ENCODE data around the gene ATRNL1.

The ATRNL1 gene, protein sequence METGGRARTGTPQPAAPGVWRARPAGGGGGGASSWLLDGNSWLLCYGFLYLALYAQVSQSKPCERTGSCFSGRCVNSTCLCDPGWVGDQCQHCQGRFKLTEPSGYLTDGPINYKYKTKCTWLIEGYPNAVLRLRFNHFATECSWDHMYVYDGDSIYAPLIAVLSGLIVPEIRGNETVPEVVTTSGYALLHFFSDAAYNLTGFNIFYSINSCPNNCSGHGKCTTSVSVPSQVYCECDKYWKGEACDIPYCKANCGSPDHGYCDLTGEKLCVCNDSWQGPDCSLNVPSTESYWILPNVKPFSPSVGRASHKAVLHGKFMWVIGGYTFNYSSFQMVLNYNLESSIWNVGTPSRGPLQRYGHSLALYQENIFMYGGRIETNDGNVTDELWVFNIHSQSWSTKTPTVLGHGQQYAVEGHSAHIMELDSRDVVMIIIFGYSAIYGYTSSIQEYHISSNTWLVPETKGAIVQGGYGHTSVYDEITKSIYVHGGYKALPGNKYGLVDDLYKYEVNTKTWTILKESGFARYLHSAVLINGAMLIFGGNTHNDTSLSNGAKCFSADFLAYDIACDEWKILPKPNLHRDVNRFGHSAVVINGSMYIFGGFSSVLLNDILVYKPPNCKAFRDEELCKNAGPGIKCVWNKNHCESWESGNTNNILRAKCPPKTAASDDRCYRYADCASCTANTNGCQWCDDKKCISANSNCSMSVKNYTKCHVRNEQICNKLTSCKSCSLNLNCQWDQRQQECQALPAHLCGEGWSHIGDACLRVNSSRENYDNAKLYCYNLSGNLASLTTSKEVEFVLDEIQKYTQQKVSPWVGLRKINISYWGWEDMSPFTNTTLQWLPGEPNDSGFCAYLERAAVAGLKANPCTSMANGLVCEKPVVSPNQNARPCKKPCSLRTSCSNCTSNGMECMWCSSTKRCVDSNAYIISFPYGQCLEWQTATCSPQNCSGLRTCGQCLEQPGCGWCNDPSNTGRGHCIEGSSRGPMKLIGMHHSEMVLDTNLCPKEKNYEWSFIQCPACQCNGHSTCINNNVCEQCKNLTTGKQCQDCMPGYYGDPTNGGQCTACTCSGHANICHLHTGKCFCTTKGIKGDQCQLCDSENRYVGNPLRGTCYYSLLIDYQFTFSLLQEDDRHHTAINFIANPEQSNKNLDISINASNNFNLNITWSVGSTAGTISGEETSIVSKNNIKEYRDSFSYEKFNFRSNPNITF (N-terminal part only)

DNA sequence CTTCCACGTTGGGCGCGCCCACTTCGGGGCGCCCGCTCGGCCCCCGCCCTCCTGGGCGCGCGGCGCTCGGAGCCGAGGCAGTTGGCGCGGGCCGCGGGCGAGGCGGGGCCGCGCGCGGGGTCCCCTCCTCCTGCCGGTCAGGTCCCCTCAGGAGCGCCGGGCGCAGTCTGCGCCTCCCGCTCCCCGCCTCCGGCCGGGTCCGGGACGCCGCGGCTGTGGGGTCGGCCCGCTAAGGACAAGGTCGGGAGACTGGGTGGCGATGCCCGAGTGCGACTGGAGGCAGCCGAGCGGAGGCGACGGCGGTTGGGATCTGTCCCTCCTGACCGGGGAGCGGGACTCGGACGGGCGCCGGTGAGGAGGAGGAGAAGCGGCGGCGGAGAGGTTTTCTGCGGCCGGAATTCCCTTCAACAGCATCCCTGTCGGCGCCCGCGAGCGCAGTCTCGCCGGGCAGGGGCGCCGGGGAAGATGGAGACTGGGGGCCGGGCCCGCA lies at the start of gene ATRNL1:
TSS of gene ATRNL1 (plus strand) at position 80 of the 490 bp plus-strand sequence. CDS start at position 466, 386 bp downstream.
- no peak for DNase-seq

DNA sequence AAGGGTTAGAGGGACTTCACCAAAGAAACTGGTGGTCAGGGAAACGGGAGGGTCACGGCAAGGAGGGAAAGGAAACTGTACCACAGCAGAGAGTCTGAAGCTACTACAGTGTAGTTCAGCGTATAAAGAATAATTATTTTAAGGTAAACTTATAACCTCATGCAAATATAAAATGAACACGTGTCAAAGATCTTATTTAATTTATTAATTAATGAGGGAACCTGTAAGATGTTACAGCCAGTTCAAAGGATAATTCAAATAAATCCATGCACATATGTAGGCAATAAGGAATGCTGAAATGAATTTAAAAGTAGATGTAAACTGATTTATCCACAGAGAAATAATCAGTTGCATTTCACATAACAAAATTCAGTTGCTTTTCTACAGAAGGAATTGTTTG lies 49.4 kb upstream of the ATRNL1 start:
- no peak for DNase-seq

DNA sequence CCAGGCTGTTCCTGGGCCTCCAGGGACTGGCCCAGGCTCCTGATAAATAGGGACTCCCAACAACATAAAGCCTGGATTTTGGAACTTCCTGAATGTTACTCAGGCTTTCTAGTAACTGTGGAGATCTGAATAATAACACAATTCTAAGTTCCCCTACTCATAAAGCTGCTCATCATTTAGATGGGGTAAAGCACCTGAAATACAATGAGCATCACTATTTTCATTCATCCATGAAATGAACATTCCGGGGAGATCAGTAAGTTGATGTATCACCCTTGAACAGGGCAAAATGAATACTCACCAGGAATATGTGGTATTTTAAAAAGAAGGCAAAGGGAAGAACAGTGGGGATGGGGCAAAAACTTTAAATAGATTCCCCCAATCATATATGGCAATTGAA lies 48.3 kb upstream of the ATRNL1 start:
- DNase-seq, result no peak

DNA sequence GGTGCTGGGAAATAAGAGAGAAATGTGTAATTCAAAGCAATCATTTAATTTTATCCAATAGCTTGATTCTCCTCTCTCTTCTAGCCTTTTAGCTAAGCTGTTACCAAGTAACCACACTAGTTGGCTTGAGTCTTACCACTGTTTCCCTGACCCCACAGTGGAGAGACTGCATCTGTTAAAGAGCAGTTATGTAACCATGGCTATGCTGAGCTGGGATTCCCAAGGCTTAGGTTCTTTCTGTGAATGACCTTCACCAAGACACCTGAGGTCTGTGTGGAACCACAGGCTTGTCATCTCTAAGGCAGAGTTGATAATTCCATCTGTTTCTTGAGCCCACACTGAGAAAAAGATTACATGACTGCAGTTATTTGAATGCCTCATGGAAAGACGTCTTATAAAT lies 47.7 kb upstream of the ATRNL1 start:
- DNase-seq, result no peak

DNA sequence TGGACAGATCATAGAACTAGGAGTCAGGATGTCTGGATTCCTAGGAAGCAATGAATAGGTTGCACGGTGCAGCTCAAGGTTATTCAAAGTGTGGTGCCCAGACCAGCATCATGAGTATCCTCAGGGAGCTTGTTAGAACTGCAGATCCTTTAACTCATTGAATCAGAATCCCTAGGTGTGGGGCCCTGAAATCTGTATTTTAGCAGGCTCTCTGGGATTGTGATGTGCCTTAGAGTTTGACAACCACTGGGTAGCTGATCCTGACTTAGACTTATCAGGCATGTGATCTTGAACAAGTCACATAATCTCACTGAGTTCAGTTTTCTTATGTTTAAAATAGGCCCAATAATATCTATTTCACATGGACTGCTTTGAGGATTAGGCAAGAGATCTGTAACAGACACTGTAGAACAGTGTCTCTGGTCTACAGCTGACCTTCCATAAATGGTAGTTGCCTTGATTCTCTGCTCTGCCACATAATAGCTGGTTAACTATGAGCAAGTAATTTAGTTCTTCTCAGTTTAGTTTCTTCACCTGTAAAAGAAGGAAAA lies 46.4 kb upstream of the ATRNL1 start:
- no peak for DNase-seq

DNA sequence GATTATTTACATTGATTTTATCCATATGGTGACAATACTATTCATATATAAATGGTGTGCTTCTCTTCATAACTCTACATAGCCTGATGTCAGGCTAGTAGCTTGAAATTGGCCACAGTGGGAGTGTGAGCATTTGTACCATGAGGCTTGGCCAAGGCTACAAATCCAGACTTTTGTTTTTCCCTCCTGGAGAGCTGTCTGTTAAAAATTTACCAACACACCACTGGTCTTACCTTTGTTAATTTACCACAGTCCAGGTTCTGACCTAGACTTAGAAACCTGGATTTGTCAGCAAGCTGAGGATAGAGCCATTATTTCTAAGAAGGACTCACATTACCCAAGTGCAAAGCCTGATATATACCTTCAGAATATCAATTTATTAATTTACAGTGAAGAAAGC lies 45.5 kb upstream of the ATRNL1 start:
- DNase-seq, result no peak

DNA sequence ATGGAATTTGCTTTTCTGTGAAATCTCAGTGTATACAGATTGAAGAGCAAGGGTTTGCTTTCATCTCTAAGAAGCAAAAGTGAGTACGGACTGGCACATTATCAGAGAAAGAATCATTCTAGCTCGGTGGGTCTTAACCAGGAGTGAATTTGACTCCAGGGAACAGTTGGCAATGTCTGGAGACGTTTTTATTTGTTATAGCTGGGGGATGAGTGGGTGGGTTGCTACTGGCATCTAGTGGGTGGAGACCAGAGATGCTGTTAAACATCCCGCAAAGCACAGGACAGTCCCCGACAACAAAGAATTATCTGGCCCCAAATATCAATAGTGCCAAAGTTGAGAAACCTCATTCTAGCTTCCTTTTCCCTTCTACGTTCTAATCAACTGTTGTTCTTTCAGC lies 43.8 kb upstream of the ATRNL1 start:
- DNase-seq, result no peak

DNA sequence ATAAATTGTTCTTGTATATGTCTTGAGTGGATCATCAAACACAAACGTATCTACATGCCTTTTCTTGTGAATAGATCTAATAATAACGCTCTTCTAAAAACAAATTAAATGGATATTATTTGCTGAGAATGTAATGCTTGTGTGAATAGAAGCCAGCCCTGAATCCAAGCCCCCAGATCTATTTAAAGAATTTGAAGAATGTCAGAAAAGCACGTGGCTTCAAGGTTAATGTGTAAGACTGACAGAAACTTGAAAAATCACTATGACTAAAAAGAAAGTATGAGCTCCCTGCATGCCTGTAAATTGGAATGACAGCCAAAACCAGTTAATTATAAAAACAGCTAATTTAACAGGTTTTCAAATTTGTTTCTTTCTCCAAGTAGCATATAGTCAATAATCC lies 43.2 kb upstream of the ATRNL1 start:
- no peak for DNase-seq

DNA sequence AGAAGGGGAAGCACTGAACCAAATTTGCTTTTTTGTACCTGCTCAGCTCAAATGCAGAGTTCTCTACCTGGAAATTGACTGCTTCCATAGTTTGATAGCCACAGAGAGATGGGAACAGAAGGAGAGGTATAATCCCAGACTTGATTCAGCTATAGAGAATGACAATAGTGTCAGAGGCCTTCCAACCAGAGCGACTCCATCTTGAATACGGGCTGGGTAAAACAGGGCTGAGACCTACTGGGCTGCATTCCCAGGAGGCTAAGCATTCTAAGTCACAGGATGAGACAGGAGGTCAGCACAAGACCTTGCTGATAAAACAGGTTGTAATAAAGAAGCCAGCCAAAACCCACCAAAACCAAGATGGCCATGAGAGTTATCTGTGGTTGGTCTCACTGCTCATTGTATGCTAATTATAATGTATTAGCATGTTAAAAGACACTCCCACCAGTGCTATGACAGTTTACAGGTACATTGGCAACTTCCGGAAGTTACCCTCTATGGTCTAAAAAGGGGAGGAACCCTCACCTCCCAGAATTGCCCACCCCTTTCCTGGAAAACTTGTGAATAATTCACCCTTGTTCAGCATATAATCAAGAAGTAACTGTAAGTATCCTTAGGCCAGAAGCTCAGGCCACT lies 42.7 kb upstream of the ATRNL1 start:
- no peak for DNase-seq

DNA sequence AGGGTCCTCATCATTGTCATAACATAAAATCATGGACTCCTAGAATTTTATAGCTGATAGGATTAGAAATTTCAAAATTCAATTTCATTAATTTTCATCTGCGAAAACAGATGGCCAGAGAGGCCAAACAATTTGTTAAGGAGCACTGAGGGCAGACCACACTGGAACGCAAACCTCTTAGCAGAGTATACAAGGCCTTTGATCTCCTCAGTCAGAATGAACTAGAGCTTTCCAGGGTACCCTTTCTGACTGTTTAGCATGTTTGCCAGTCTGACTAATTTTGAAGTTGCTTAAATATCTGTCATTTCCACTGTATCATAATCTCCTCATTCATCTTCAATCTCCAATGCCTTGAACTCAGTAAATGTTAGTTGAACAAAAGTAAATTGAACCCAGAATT lies 41.9 kb upstream of the ATRNL1 start:
- DNase-seq, result no peak

DNA sequence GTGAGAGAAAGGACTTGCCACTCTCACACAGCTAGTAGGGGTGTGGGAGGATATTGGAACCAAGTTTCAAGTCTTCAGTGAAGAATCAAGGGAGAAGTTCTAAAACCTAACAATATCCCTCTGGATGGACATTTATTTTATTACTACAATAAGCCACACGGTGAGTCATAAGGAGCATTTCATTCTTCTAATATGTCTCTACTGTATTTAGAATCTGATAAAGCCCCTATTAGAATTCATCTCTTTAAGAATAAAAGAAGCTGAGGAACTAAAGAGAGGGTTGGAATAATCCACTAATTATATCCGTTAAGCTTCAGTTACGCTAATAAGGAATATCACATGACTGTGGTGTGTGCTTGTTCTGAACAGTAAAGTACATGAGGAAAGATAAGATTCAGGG lies 40.9 kb upstream of the ATRNL1 start:
- no peak for DNase-seq

DNA sequence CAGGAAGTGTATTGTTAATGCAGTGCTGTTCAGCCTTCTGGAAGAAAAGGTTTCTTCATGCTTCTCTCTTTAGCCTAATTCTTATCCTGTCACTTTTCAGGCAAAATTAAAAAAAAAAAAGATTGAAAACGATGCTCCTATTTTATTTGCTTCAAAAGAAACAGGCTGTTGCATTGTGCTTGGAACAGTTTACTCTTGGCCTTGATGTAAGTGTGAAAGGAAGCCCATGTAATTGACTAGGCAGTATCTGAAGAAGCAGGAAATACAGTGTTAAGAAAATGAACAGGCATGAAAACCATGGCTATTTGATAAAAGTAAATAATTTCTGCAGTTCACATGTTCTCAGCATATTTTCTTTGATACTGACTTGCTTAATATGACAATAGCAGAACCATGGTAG lies 40.4 kb upstream of the ATRNL1 start:
- DNase-seq, result no peak

DNA sequence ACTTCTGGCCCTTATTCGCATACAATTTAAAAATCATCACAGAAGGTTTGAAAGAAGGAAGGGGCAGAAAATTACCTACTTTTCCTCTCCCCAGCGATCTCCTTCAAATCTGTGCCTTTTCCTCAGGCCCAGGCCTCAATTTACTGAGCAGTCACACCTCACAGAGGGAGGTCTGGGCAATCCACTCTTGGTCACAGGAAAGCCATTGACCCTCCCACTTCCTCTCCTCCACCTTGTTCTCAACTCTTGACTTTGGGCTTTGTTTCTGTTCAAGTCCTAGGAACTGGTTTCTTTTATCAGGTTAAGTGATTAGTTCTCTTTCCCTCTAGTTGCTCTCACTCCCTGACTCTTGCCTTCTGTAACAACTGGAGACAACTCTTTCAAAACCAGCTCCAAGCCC lies 37.0 kb upstream of the ATRNL1 start:
- DNase-seq, result no peak

DNA sequence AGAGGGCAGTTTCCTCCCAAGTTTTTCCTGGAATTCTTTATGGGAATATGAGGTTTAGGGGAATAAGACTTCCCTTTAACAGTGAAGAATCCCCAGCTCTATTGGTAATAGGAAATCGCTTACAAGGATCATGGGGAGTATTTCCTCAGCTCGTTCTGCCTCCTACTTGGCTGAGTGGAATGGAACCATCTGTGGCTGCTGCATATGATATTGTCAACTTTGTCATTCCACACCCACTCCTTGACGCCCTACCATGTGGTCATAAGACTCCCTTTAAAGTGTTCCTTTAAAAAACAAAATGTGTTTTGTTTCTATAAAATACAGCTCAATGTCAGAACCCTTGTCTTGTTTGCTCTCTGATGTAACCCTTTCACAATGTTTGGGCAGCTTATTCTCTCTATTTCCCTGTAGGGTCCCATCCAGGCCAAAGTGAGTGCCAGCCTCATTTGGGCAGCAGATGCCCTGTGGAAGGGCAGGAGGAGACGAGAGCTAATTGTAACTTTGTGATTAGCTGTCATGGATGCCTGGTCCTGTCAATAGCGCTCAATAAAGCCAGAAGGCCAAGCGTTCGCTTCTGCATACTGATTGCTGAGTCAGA lies 33.8 kb upstream of the ATRNL1 start:
- DNase-seq, result no peak

DNA sequence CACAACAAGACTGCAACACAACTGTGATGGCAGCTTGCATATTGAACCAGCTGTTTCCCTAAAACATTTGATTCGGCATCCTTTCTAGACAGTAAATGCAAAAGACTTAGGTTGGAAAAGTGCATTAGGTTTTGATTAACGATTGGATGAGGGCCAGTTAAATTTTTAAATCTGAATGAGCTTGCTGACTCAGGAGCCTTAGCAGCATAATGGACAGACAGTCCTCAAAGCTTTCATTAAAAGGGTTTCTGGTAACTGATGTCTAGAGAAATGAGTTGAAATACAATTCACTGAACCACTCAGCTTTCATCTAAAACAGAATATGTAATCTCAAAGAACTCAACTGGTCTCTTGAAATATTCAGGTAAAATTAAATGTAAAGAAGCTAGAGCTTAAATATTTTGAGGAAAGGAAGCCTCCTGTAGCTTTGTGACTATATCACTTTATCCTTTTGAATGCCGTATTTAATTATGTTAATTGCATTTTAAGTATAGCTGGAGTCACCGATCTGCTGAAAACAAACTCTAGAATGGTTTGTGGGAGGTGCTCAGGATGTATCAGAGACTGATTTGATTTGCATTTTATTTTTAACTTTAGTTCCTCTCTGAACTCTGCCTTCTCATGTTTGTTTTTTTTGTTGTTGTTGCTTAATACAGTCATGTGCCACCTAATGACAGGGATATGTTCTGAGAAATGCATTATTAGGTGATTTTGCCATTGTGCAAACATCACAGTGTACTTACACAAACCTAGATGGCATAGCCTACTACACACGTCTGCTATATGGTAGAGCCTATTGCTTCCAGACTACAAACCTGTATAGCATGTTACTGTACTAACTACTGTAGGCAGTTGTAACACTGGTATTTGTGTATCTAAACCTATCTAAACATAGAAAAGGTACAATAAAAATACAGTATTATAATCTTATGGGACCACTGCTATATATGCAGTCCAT lies 29.2 kb upstream of the ATRNL1 start:
- DNase-seq, result no peak

DNA sequence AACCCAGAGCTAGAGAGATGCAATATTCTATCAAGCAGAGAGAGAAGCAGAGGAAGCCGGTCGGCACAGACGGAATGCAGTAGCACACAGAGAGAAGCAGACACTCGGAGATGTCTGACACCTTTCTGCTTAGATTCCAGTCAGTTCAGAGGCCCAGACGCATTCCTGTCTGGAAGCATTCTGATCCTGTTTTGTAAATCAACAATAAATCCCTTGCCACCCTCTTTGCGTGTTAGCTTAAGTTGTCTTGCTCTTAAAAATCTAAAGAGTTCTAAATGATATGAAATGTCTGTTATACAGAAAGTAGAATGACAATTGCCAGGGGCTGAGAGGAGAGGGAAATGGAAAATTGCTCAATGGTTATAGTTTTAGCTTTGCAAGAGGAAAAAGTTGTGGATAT lies 27.4 kb upstream of the ATRNL1 start:
- no peak for DNase-seq

DNA sequence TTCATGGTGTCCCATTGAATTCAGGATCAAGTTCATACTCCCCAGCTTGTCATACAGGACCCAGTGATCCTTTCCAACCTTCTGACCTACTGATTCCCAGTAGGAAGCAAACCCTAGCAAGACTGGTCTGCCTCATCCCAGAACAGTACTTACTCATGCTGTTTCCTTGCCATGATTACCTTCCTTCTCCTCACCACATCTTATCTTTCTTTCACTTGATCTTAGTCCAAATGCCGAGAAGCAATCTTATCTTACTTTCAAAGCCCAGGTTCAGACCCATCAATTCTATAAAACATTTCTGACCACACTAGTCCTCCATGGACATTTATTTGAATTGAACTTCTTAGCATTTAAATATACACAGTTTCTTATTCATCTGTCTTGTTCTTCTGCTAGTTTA lies 26.6 kb upstream of the ATRNL1 start:
- DNase-seq, result no peak

DNA sequence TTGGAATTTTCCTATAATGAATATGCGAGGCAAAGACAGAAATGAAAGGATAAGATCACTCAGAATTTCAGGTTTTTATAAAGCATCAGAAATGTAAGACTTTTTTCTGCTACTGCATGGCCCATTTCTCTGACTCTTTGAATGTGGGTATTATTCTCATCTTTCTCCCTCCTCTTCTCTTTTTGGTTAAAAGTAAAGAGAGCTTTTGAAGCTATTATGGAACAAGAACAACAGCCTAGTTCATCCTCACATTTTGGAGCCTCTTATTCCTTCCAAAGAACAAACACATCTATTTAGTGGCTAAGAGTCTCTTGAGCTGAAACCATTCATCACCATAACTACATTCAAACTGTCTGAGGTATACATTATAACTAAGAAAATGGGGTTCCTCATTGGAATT lies 19.4 kb upstream of the ATRNL1 start:
- no peak for DNase-seq

DNA sequence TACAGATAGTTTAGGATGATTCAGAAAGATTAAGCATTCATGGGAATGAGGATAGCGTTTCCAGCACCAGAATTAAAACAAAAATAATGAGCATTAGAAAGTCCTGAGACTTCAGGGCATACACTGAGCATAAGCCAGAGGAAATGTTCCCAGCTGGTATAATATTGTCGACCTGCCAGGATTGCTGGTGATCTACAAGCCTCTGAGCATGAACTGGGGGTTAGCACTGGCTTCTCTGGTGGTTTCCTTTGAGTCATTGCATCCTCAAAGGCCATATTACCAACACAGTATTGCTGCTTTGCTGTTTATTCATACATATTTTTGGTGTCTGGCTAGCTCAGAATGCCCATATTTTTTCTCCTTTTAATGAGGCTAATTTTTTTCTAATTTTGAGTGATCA lies 10.7 kb upstream of the ATRNL1 start:
- no peak for DNase-seq

DNA sequence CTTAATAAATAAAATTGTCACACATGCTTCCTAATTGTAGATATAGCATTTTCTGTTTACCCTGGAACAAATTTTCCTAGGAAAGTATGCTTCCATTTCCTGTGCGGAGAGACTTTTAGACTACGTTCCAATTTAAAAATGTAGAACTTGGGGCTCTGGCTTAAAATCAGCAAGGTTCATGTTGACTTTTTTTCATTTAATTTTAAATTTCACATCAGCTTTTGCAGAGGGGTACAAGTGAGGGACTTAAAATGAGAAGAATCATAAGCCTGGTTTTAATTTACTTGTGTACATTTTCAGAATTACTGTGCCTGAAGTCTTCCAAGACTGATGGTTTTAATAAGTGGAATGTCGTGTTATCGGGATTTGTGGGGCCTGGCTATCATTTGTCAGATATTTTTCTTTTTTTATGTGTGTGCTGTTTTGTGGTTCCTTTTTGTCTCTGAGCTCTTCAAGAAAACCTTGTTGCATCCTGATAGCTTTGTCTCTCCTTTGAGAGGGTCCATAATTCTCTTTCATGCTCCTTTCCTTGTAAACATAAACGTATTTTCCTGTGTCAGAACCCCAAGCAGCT lies 8.8 kb upstream of the ATRNL1 start:
- DNase-seq, result no peak

DNA sequence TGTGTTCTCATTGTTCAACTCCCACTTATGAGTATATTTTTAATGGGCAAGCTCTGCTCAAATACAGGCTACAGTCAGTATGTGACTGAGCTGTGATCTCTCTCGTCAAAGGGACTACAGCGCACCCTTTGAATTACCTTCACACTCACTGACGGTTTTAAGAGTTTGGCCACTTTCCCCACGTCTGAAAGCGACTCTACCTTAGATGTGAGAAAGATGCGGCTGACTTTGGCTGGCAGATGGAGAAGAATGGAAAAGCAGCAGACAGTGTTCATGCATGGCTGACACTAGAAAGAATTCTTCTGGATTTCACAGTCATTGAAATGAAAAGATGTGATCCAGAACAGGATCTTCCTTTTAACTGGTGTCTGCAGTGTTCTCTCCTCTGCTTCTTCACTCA lies 2.0 kb upstream of the ATRNL1 start:
- DNase-seq, result no peak
